DND-41 (cell line): ENCODE measurements around the gene CNTRL.

Source experiments
- ATAC-seq: fragments of 200-7000 bp; cut with Tn5 transposase; 3 replicates; pipeline ENCODE4 v1.9.1; 2021; ENCODE audit warnings: low read depth; ENCODE audit not compliant: insufficient read depth
- DNase-seq: peaks from one replicate; pipeline ENCODE4 v3.0.0-alpha.2; 2020
- H2AFZ ChIP-seq: 2 replicates; pipeline ENCODE4 v1.6.0; 2012; ENCODE audit warnings: low read depth, low read length
- H3K27ac ChIP-seq: 2 replicates; pipeline ENCODE4 v1.5.1; 2012; ENCODE audit warnings: low read length, inconsistent platforms
- H3K27me3 ChIP-seq: fragments of 200-600 bp; sonication (generic); 2 replicates; pipeline ENCODE4 v1.6.0; 2012; ENCODE audit warnings: low read length, mild to moderate bottlenecking, inconsistent platforms; ENCODE audit not compliant: insufficient read depth, poor library complexity
- H3K36me3 ChIP-seq: 2 replicates; pipeline ENCODE4 v1.5.1; 2012; ENCODE audit warnings: low read length, inconsistent platforms; ENCODE audit not compliant: insufficient read depth
- H3K4me1 ChIP-seq: 2 replicates; pipeline ENCODE4 v1.5.1; 2012; ENCODE audit warnings: mild to moderate bottlenecking, low read length; ENCODE audit not compliant: insufficient read depth
- H3K4me2 ChIP-seq: 2 replicates; pipeline ENCODE4 v1.6.0; 2012; ENCODE audit warnings: mild to moderate bottlenecking, moderate library complexity, low read length, inconsistent platforms; ENCODE audit not compliant: insufficient read depth
- H3K4me3 ChIP-seq, 2 experiments: fragments of 200-600 bp in 1 of 2; shearing (Covaris generic) in 1 of 2; 2 replicates each; pipeline ENCODE4 v1.5.1; 2012 to 2016; ENCODE audit warnings: inconsistent platforms in 2 of 2, low read length in 2 of 2, mild to moderate bottlenecking in 2 of 2, low read depth in 1 of 2, moderate library complexity in 1 of 2
- H3K79me2 ChIP-seq: 2 replicates; pipeline ENCODE4 v1.6.0; 2012; ENCODE audit warnings: low read length, inconsistent platforms; ENCODE audit not compliant: insufficient read depth
- H3K9ac ChIP-seq: 2 replicates; pipeline ENCODE4 v1.6.0; 2012; ENCODE audit warnings: low read depth, mild to moderate bottlenecking, inconsistent platforms, low read length, moderate library complexity
- H3K9me3 ChIP-seq: 2 replicates; pipeline ENCODE4 v1.5.1; 2012; ENCODE audit warnings: low read length, moderate library complexity, mild to moderate bottlenecking, inconsistent platforms; ENCODE audit not compliant: insufficient read depth, severe bottlenecking
- H4K20me1 ChIP-seq: 2 replicates; pipeline ENCODE4 v1.6.0; 2012; ENCODE audit warnings: low read length; ENCODE audit not compliant: insufficient read depth
- EZH2 ChIP-seq: IDR thresholded peaks from 3 replicates; pipeline ENCODE4 v1.6.1; 2012; ENCODE audit warnings: borderline replicate concordance, low read depth, mild to moderate bottlenecking, moderate library complexity, low read length, inconsistent platforms; ENCODE audit not compliant: severe bottlenecking
- TF ChIP-seq, protein P1 (sequence below): IDR thresholded peaks from 2 replicates; pipeline ENCODE4 v1.5.1; 2012; ENCODE audit warnings: borderline replicate concordance, low read length, moderate library complexity, mild to moderate bottlenecking; ENCODE audit not compliant: poor library complexity, severe bottlenecking; ENCODE audit errors: extremely low read depth

Gene CNTRL

GRCh38 chr9:121050128-121050988 is 24.4 kb upstream of the CNTRL start, which contains the start of gene C5:
C5 (minus strand) TSS chr9:121050275; CDS start chr9:121050246, 29 bp downstream.
- Histone ChIP-seq H3K36me3 (no peaks in the 10 kb centered on the region), H3K4me1 (no peaks in the 10 kb centered on the region), H2AFZ (no peak within 1 kb of the TSS), H3K9me3 (no peaks in the 10 kb centered on the region), H4K20me1 (no peaks in the 10 kb centered on the region), H3K9ac (no peak within 1 kb of the TSS), H3K4me3 (no peak within 1 kb of the TSS), H3K4me2 (no peak within 1 kb of the TSS), H3K27me3 (no peaks in the 10 kb centered on the region), H3K79me2 (no peaks in the 10 kb centered on the region), H3K27ac (no peak within 1 kb of the TSS)
- no peak for TF ChIP-seq EZH2
- TF ChIP-seq, protein P1, sequence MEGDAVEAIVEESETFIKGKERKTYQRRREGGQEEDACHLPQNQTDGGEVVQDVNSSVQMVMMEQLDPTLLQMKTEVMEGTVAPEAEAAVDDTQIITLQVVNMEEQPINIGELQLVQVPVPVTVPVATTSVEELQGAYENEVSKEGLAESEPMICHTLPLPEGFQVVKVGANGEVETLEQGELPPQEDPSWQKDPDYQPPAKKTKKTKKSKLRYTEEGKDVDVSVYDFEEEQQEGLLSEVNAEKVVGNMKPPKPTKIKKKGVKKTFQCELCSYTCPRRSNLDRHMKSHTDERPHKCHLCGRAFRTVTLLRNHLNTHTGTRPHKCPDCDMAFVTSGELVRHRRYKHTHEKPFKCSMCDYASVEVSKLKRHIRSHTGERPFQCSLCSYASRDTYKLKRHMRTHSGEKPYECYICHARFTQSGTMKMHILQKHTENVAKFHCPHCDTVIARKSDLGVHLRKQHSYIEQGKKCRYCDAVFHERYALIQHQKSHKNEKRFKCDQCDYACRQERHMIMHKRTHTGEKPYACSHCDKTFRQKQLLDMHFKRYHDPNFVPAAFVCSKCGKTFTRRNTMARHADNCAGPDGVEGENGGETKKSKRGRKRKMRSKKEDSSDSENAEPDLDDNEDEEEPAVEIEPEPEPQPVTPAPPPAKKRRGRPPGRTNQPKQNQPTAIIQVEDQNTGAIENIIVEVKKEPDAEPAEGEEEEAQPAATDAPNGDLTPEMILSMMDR = no peak
- DNase-seq (no peak), ATAC-seq (no peak)

GRCh38 chr9:121053544-121053943 is 21.2 kb upstream of the CNTRL start:
- no peak overlapping the region for H3K4me2 ChIP-seq
- H3K4me1 ChIP-seq = no peaks in the 10 kb centered on the region

DNA sequence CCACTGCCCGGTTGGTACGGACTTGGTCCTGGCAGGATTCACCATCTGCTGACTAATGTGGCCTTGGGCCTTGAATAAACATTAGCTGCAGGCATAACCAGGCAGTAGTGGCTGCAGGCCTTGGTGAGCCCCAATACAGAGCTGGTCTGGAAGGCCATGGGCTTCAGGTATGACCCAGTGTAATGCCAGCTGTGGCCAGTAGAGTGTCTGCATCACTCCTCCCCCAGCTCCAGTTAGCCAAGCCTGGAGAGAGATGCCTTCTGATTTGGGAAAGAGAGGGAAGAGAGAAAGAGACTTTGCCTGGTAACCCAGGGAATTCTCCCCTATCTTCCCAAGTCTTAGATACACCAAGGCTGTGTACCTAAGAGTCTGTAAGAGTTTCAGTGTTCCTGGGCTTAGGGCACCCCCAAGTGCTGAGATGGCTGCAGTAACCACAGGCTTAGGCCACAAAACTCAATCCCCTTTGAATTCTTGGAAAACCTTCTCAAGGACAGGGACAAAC is 19.1 kb upstream of the CNTRL start:
- Histone ChIP-seq H4K20me1 (no peaks in the 10 kb centered on the region), H3K4me1 (no peaks in the 10 kb centered on the region), H3K9ac (no peak overlapping the region), H3K79me2 (no peaks in the 10 kb centered on the region), H3K36me3 (no peaks in the 10 kb centered on the region), H3K27ac (no peak overlapping the region), H3K9me3 (no peaks in the 10 kb centered on the region), H3K4me3 (no peak overlapping the region), H3K27me3 (no peaks in the 10 kb centered on the region), H2AFZ (no peak overlapping the region), H3K4me2 (no peak overlapping the region)
- DNase-seq (no peak), ATAC-seq (peak; percentile 55; the same call in 1 of the 3 replicates)
- TF ChIP-seq, protein P1 = peak; percentile 45
- no peak for TF ChIP-seq EZH2

More at GRCh38 chr9:121053544-121053943, 21.2 kb upstream of the CNTRL start:
- H2AFZ ChIP-seq = no peak overlapping the region
- no peaks in the 10 kb centered on the region for H3K27me3 ChIP-seq
- ATAC-seq (no peak), DNase-seq (no peak)
- TF ChIP-seq, protein P1 = no peak
- H3K9ac ChIP-seq = no peak overlapping the region
- no peak overlapping the region for H3K27ac ChIP-seq
- H3K79me2 ChIP-seq = no peaks in the 10 kb centered on the region
- H3K9me3 ChIP-seq = no peaks in the 10 kb centered on the region
- H3K36me3 ChIP-seq = no peaks in the 10 kb centered on the region
- no peak overlapping the region for H3K4me3 ChIP-seq
- no peaks in the 10 kb centered on the region for H4K20me1 ChIP-seq
